ENCODE data around the gene NPC2. TPM values are rescaled to one million over a fixed set of nuclear protein-coding genes. Genes with fewer than 3 reads are reported as not detected.

Gene NPC2
- total and polyA plus RNA-seq, 4 donors: 922 to 1,539 (median 1,190) TPM

- no peaks in the 10 kb centered on the region for H3K36me3 ChIP-seq (ENCODE audit: control insufficient read depth in 4 of 4, insufficient read depth in 4 of 4, low read length in 4 of 4)
- H3K9me3 ChIP-seq (ENCODE audit: control insufficient read depth in 4 of 4, insufficient read depth in 3 of 4, low read length in 3 of 4): no peaks in the 10 kb centered on the region
- no peak for TF ChIP-seq CTCF (IDR thresholded peaks at IDR 0.05; ENCODE audit: control extremely low read depth, extremely low read depth)
- H3K4me1 ChIP-seq (ENCODE audit: control insufficient read depth in 5 of 5, insufficient read depth in 5 of 5, low read length in 5 of 5): peaks cover 0 to 16% (median 0%) of the 10 kb centered on the region in 5 donors
- WGBS, 2 donors: 90 to 96% methylated on average over 12 of the region's 12 CpGs
- H3K27me3 ChIP-seq (ENCODE audit: control insufficient read depth in 3 of 3, insufficient read depth in 3 of 3, low read length in 2 of 3): peaks cover 0 to 2% (median 0%) of the 10 kb centered on the region in 3 donors
- ATAC-seq (ENCODE audit: insufficient read depth, low FRiP score): no peak
- DNase-seq: peak in 1 of 3 donors; percentile 31
- H3K27ac ChIP-seq (ENCODE audit: low read depth in 1 of 2, low read length in 1 of 2): no peak overlapping the region
- no peak overlapping the region for H3K4me3 ChIP-seq
- no peak overlapping the region for H3K9ac ChIP-seq (ENCODE audit: insufficient read depth in 1 of 2, low read length in 2 of 2)
These were observed 23.5 kb upstream of the NPC2 start for GRCh38 chr14:74516451-74517160.

- no peaks in the 10 kb centered on the region for H3K36me3 ChIP-seq (ENCODE audit: control insufficient read depth in 4 of 4, insufficient read depth in 4 of 4, low read length in 4 of 4)
- DNase-seq: no peak
- H3K9ac ChIP-seq (ENCODE audit: insufficient read depth in 1 of 2, low read length in 2 of 2): no peak overlapping the region
- peaks cover 0 to 3% (median 0%) of the 10 kb centered on the region in 3 donors for H3K27me3 ChIP-seq (ENCODE audit: control insufficient read depth in 3 of 3, insufficient read depth in 3 of 3, low read length in 2 of 3)
- TF ChIP-seq CTCF (IDR thresholded peaks at IDR 0.05; ENCODE audit: control extremely low read depth, extremely low read depth): no peak
- WGBS, 2 donors: 90% methylated on average over 8 of the region's 8 CpGs
- H3K9me3 ChIP-seq (ENCODE audit: control insufficient read depth in 4 of 4, insufficient read depth in 3 of 4, low read length in 3 of 4): no peaks in the 10 kb centered on the region
- H3K27ac ChIP-seq (ENCODE audit: low read depth in 1 of 2, low read length in 1 of 2): peak overlapping the region in 1 of 2 donors; percentile 1
- no peak for ATAC-seq (ENCODE audit: insufficient read depth, low FRiP score)
- H3K4me3 ChIP-seq: no peak overlapping the region
- H3K4me1 ChIP-seq (ENCODE audit: control insufficient read depth in 5 of 5, insufficient read depth in 5 of 5, low read length in 5 of 5): peaks cover 0 to 16% (median 0%) of the 10 kb centered on the region in 5 donors
These were observed 22.8 kb upstream of the NPC2 start for GRCh38 chr14:74515891-74516412.

- H3K9ac ChIP-seq (ENCODE audit: insufficient read depth in 1 of 2, low read length in 2 of 2): no peak overlapping the region
- peak; percentile 48 for ATAC-seq (ENCODE audit: insufficient read depth, low FRiP score)
- H3K36me3 ChIP-seq (ENCODE audit: control insufficient read depth in 4 of 4, insufficient read depth in 4 of 4, low read length in 4 of 4): no peaks in the 10 kb centered on the region
- H3K27me3 ChIP-seq (ENCODE audit: control insufficient read depth in 3 of 3, insufficient read depth in 3 of 3, low read length in 2 of 3): peaks cover 0 to 3% (median 0%) of the 10 kb centered on the region in 3 donors
- peak overlapping the region in 1 of 2 donors; percentile 86 for H3K27ac ChIP-seq (ENCODE audit: low read depth in 1 of 2, low read length in 1 of 2)
- TF ChIP-seq CTCF (IDR thresholded peaks at IDR 0.05; ENCODE audit: control extremely low read depth, extremely low read depth): no peak
- H3K4me3 ChIP-seq: no peak overlapping the region
- H3K4me1 ChIP-seq (ENCODE audit: control insufficient read depth in 5 of 5, insufficient read depth in 5 of 5, low read length in 5 of 5): peaks cover 0 to 16% (median 4%) of the 10 kb centered on the region in 5 donors
- no peak for DNase-seq
- 6 to 8% methylated on average over 13 of the region's 13 CpGs for WGBS, 2 donors
- H3K9me3 ChIP-seq (ENCODE audit: control insufficient read depth in 4 of 4, insufficient read depth in 3 of 4, low read length in 3 of 4): no peaks in the 10 kb centered on the region
These were observed 21.4 kb upstream of the NPC2 start for GRCh38 chr14:74514471-74514941.
